22Rv1 (cell line): ENCODE measurements around the gene WWOX.

Experiments
- ZFX ChIP-seq: fragments of 450-650 bp; IDR thresholded peaks from 2 replicates; pipeline ENCODE4 v1.6.1; 2017; ENCODE audit warnings: antibody characterized with exemption, borderline replicate concordance
- TF ChIP-seq, protein P1 (sequence below): fragments of 450-650 bp; IDR thresholded peaks from 2 replicates; pipeline ENCODE4 v1.5.1; 2017; ENCODE audit warnings: mild to moderate bottlenecking

DNA sequence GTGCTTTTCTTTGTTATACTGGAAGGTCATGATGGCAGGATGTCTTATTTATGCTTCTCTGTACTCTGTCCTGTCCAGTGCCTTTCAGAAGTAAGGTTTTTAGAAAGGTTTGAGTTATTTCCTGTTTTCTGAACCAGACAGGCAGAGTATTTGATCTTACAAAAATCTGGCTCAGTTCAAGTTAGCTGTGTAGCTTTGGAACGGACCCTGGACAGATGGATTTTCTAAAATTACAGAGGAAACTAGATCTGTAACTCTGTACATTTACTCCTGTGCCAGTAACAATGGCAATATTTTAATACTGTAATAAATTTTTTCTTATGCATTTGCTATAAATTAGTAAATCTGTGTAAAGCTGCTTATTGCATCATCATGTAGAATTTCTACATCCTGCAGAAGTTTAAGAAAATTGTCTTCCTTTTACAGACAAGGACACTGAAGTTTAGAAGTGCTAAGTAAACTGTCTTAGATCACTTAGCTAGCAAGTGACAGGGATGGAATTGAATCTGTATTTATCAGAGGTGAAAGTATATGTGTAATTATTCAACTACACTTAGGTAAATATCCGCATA, 347.6 kb downstream of the WWOX start:
- TF ChIP-seq ZFX: no peak
- TF ChIP-seq, protein P1, sequence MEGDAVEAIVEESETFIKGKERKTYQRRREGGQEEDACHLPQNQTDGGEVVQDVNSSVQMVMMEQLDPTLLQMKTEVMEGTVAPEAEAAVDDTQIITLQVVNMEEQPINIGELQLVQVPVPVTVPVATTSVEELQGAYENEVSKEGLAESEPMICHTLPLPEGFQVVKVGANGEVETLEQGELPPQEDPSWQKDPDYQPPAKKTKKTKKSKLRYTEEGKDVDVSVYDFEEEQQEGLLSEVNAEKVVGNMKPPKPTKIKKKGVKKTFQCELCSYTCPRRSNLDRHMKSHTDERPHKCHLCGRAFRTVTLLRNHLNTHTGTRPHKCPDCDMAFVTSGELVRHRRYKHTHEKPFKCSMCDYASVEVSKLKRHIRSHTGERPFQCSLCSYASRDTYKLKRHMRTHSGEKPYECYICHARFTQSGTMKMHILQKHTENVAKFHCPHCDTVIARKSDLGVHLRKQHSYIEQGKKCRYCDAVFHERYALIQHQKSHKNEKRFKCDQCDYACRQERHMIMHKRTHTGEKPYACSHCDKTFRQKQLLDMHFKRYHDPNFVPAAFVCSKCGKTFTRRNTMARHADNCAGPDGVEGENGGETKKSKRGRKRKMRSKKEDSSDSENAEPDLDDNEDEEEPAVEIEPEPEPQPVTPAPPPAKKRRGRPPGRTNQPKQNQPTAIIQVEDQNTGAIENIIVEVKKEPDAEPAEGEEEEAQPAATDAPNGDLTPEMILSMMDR: no peak
